Frontal cortex (tissue), 4 donors: Measurements from ENCODE around the gene TMCC1. TPM values are rescaled to one million over a fixed set of nuclear protein-coding genes. Genes with fewer than 3 reads are reported as not detected.
"Not testable (repeated sequence)": the region's sequence is repeated elsewhere in the genome, so short reads cannot be mapped to it uniquely, and the experiment has no call there.

Experiments used
- DNase-seq, 2 donors: peaks; one replicate each; pipeline ENCODE4 v3.0.0; 2012; ENCODE audit warnings: low spot score in 2 of 2
- FAIRE-seq: peaks from 2 replicates; lab custom pipeline; 2012; peaks lifted over from hg19 to GRCh38; lab: Jason Lieb, UNC
- total RNA-seq: library from RNA; depleted of rRNA; stranded (reverse); fragments of >200 nt; gene quantifications from one replicate; pipeline ENCODE4 v1.2.3, GENCODE V29; 2014
- donor health status: control.
- donor health status: control.
- donor health status: control.

The TMCC1 gene
- 68.5 TPM for total RNA-seq

- peak; percentile 93 to 94 for DNase-seq
- FAIRE-seq = no peak
These were observed at the start of gene TMCC1 for GRCh38 chr3:129893581-129894070. TSS of gene TMCC1 (minus strand) at chr3:129893711.

DNA sequence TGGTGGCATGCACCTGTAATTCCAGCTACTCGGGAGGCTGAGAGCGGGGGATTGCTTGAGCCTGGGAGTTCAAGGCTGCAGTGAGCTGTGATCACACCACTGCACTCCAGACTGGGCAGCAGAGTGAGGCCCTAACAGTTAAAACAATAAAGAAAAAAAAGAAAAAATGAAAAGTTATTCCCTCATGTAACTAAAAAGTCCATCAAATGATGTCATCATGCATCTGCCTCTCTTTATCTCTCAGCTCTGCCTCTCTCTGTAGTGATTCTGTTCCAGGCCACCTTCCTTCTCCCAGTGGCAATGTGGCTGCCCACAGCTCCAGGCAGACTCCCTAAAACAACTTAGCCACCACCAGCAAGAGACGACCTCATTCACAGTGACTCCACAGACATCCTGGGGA, 49.5 kb upstream of the TMCC1 start:
- DNase-seq (no peak), FAIRE-seq (no peak)

DNA sequence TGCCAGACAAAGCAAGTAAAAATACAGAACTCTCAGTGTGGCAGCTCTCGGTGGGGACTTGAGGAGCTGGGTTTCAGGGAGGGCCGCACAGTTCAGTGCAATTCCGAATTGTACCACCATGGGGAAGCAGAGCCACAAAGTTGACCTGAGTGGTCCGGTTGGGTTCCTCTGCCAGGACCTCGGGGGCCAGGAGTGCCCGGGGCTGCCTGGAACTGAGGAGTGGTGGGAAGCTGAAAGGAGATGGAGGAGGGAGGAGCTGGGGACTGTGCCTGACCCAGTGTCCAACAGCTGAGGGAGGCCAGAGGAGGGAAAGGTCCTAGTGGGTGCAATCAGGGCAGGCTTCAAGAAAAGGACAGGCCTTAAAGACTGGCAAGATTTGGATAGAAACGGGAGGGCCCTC, 48.8 kb upstream of the TMCC1 start:
- peak; percentile 53 to 75 for DNase-seq
- FAIRE-seq = no peak

- no peak for DNase-seq
- no peak for FAIRE-seq
These were observed 46.6 kb upstream of the TMCC1 start for GRCh38 chr3:129940086-129940485.

- DNase-seq (no peak), FAIRE-seq (no peak)
These were observed 44.8 kb upstream of the TMCC1 start for GRCh38 chr3:129938140-129938930.

GRCh38 chr3:129937717-129938116, 44.2 kb upstream of the TMCC1 start:
- no peak for FAIRE-seq
- DNase-seq = no peak

- FAIRE-seq = no peak
- DNase-seq = peak in 1 of 2 donors; percentile 14
These were observed 43.2 kb upstream of the TMCC1 start for GRCh38 chr3:129936757-129937156.

GRCh38 chr3:129934234-129935123, 41.0 kb upstream of the TMCC1 start:
- FAIRE-seq = no peak
- peak; percentile 12 to 37 for DNase-seq

GRCh38 chr3:129933471-129933870, 40.0 kb upstream of the TMCC1 start:
- DNase-seq = no peak
- no peak for FAIRE-seq

DNA sequence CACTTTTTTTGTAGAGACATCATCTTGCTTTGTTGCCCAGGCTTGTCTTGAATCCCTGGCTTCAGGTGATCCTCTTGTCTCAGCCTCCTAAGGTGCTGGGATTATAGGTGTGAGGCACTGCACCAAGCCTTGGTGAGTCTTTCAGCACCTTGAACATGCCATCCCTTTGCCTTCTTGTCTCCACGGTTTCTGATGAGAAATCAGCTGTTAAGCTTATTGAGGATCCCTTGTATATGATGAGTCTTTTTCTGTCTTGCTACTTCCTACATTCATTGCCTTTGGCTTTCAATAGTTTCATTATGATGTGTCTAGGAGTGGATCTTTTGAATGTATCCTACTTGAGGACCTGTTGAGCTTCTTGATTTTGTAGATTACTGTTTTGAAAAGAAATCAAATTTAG, 35.9 kb upstream of the TMCC1 start:
- FAIRE-seq (no peak), DNase-seq (no peak)

GRCh38 chr3:129927072-129927471, 33.6 kb upstream of the TMCC1 start:
- FAIRE-seq = no peak
- DNase-seq = no peak

GRCh38 chr3:129919806-129920205, 26.3 kb upstream of the TMCC1 start:
- DNase-seq = no peak
- no peak for FAIRE-seq

DNA sequence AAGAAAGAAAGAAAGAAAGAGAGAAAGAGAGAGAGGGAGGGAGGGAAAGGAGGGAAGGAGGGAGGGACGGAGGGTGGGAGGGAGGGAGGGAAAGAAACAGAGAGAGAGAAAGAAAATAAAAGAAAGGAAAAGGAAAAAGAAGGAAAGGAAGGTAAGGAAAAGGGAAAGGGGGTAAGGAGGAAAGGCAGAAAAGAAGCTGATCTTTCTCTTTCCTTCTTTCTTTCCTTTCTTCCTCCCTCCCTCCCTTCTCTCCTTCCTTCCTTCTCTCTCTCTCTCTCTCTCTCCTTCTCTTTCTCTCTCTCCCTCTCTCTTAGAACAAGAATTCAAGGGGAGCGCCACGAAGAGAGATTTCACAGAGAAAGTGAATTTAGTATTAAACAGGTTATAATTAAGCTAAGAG, 25.8 kb upstream of the TMCC1 start:
- FAIRE-seq = no peak

GRCh38 chr3:129918461-129918860, 24.9 kb upstream of the TMCC1 start:
- DNase-seq = no peak
- no peak for FAIRE-seq

More for the DNA sequence above, 25.8 kb upstream of the TMCC1 start:
- no peak for DNase-seq

DNA sequence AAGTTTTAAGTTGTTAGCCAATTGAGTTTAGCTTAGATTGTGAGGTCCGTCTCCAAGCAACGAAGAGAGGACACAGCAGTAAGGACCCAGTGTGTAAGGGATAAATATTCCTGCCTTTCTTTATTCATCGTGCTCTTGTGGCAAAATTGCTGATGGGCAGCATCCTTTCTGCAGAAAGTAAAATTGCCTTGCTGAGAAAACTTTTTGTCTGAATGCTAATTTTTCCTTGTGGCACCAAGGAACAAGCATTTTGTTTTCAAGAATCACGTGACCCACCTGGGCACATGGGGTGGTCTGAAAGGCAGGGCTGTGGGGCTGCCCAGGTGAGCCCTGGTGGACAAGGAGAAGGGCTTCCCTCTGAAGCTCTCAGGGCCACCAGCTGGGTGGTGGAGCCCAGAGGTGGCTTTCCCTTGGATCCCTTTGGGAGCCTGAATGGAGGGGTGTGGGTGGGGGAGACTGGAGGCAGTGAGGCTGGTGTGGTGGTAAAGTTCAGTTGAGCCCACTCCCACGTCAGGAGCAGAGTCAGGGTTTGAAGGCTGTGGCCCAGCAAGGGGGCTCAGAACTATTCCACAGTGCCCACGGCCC, 24.0 kb upstream of the TMCC1 start:
- no peak for DNase-seq
- no peak for FAIRE-seq

- DNase-seq = no peak
- no peak for FAIRE-seq
These were observed 20.1 kb upstream of the TMCC1 start for GRCh38 chr3:129913618-129914017.

- FAIRE-seq = peak; percentile 43
These were observed 17.9 kb upstream of the TMCC1 start for GRCh38 chr3:129911261-129911861.

GRCh38 chr3:129909235-129909634, 15.7 kb upstream of the TMCC1 start:
- not testable (repeated sequence) for FAIRE-seq, DNase-seq

More at GRCh38 chr3:129911261-129911861, 17.9 kb upstream of the TMCC1 start:
- no peak for DNase-seq

GRCh38 chr3:129908417-129908816, 14.9 kb upstream of the TMCC1 start:
- DNase-seq = no peak
- no peak for FAIRE-seq

- not testable (repeated sequence) for FAIRE-seq, DNase-seq
These were observed 7.8 kb upstream of the TMCC1 start for GRCh38 chr3:129901272-129901671.
